Stimulated activated CD4-positive, alpha-beta T cell treated with anti-CD3 and anti-CD28 coated beads, Interleukin-4, amount 100 ng/mL, for 1 hour (primary cell): ENCODE measurements around the gene HADHA.
"Not testable (repeated sequence)": the region's sequence is repeated elsewhere in the genome, so short reads cannot be mapped to it uniquely, and the experiment has no call there.

ENCODE experiments used
- DNase-seq: peaks from one replicate; pipeline ENCODE4 v3.0.0-alpha.2; 2020

Gene HADHA

GRCh38 chr2:26172871-26173775, 71.3 kb downstream of the HADHA start, which contains the start of gene GAREM2:
TSS of gene GAREM2 (plus strand) at chr2:26173088. CDS start at chr2:26173221, 133 bp downstream.
- DNase-seq = no peak

GRCh38 chr2:26172189-26172870, 72.1 kb downstream of the HADHA start:
- DNase-seq = no peak

GRCh38 chr2:26170795-26171194, 73.6 kb downstream of the HADHA start:
- no peak for DNase-seq

GRCh38 chr2:26169681-26170414, 74.6 kb downstream of the HADHA start:
- no peak for DNase-seq

- no peak for DNase-seq
Measured at GRCh38 chr2:26169226-26169625, 75.2 kb downstream of the HADHA start.

- no peak for DNase-seq
Measured at GRCh38 chr2:26168785-26169184, 75.6 kb downstream of the HADHA start.

GRCh38 chr2:26166541-26166940, 77.9 kb downstream of the HADHA start:
- not testable (repeated sequence) for DNase-seq

GRCh38 chr2:26165403-26165802, 79.0 kb downstream of the HADHA start:
- no peak for DNase-seq

- DNase-seq = no peak
Measured at GRCh38 chr2:26164641-26165211, 79.7 kb downstream of the HADHA start.

- no peak for DNase-seq
Measured at GRCh38 chr2:26164231-26164630, 80.2 kb downstream of the HADHA start.

- no peak for DNase-seq
Measured at GRCh38 chr2:26162963-26163362, 81.5 kb downstream of the HADHA start.

GRCh38 chr2:26161926-26162325, 82.5 kb downstream of the HADHA start:
- no peak for DNase-seq

- DNase-seq = no peak
Measured at GRCh38 chr2:26157580-26157979, 86.9 kb downstream of the HADHA start.

- no peak for DNase-seq
Measured at GRCh38 chr2:26150243-26150642, 94.2 kb downstream of the HADHA start.

GRCh38 chr2:26148501-26148900, 95.9 kb downstream of the HADHA start:
- DNase-seq = no peak

GRCh38 chr2:26144953-26145680, 99.3 kb downstream of the HADHA start:
- peak; percentile 64 for DNase-seq

- DNase-seq = no peak
Measured at GRCh38 chr2:26144031-26144430, 100.4 kb downstream of the HADHA start.

- no peak for DNase-seq
Measured at GRCh38 chr2:26141145-26141769, 103.2 kb downstream of the HADHA start.
